ENCODE results near the gene TXLNA. TPM values are rescaled to one million over a fixed set of nuclear protein-coding genes. Genes with fewer than 3 reads are reported as not detected.
A peak's percentile ranks its signal among the peaks of the same experiment; 100 is the strongest.

Gene TXLNA
- total and polyA plus RNA-seq, 2 experiments from 2014 or later = 15.2 to 52.1 TPM

DNA sequence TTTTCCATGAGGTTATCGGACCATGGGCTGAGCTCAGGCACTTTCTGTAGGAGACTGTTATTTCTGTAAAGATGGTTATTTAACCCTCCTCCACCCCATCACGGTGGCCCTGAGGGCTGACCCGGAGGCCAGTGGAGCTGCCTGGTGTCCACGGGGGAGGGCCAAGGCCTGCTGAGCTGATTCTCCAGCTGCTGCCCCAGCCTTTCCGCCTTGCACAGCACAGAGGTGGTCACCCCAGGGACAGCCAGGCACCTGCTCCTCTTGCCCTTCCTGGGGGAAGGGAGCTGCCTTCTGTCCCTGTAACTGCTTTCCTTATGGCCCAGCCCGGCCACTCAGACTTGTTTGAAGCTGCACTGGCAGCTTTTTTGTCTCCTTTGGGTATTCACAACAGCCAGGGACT is 18.4 kb downstream of the TXLNA start (continued):
- TF ChIP-seq ZNF462 (CRISPR knock-in tag; IDR thresholded peaks at IDR 0.05) (no peak), EZH2phosphoT487 (IDR thresholded peaks at IDR 0.05; ENCODE audit: unreplicated experiment) (no peak), STAT1 (IDR thresholded peaks at IDR 0.05; ENCODE audit: unreplicated experiment) (no peak)

DNA sequence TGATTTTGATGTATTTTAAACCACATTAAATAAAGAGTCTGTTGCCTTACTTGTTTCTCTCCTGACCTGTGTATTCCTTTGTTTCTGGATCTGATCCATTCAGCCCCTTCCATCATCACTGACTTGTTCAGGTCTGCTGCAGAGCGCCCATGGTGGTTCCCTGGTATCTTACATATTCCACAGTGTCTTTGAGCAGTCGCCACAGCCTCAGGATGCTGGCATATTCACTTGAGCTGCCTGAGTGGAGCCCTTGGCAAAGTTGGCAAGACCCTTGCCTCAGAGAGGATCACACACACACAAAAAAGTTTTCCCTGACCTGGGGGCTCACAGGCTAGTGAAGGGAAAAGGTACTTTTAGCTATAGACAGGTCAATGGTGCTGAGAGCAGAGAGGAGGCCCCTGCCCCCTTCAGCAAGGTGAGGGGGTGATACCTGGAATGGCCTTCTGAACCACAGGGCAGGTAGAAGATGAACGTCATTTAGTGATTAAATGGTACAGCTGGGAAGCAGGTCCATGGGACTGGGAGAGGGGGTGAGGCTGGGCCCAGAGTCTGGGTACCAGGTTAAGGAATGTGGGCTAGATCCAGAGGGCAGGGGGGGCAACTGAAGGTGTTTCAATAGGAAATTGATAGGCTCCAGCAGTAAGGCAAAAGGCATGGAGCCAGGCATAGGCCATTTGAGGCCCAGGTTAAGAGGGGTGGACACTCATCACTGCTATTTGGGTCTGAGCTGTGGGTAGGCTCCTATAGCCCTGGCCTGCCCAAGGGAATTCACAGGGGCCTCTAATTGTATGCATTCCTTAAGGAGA is 19.0 kb downstream of the TXLNA start:
- DNase-seq (ENCODE audit: low spot score) (no peak), ATAC-seq (no peak)
- Histone ChIP-seq H3K9me2 (ENCODE audit: insufficient read depth) (no peaks in the 10 kb centered on the region), H3K4me1 (ENCODE audit: insufficient read depth) (peaks cover 28% of the 10 kb centered on the region), H2AFZ (no peak overlapping the region), H3K4me3 (no peak overlapping the region), H4K20me1 (replicated peaks; ENCODE audit: insufficient read depth) (peaks cover 4% of the 10 kb centered on the region), H3K4me2 (no peak overlapping the region), H3F3A (replicated peaks; ENCODE audit: low read depth) (peaks cover 37% of the 10 kb centered on the region; the same call in 1 of the 2 replicates), H3K36me3 (ENCODE audit: insufficient read depth) (peaks cover 26% of the 10 kb centered on the region), H3K27ac (ENCODE audit: low read depth) (no peak overlapping the region), H3K79me2 (replicated peaks; ENCODE audit: insufficient read depth) (no peaks in the 10 kb centered on the region), H3K27me3 (ENCODE audit: insufficient read depth) (peaks cover 13% of the 10 kb centered on the region)
- H3K36me3 Mint-ChIP-seq (ENCODE audit: low read depth) = peaks cover 50% of the 10 kb centered on the region
- H3K4me1 Mint-ChIP-seq = peaks cover 42% of the 10 kb centered on the region
- no peak overlapping the region for H3K27ac Mint-ChIP-seq
- peak overlapping the region; percentile 70; the same call in 1 of the 3 replicates for H3K4me3 Mint-ChIP-seq
- peaks cover 2% of the 10 kb centered on the region; the same call in 2 of the 3 replicates for H3K9me3 Mint-ChIP-seq
- peaks cover 30% of the 10 kb centered on the region for H3K27me3 Mint-ChIP-seq (ENCODE audit: insufficient read depth, low read depth, poor library complexity)
- TF ChIP-seq, protein P1, sequence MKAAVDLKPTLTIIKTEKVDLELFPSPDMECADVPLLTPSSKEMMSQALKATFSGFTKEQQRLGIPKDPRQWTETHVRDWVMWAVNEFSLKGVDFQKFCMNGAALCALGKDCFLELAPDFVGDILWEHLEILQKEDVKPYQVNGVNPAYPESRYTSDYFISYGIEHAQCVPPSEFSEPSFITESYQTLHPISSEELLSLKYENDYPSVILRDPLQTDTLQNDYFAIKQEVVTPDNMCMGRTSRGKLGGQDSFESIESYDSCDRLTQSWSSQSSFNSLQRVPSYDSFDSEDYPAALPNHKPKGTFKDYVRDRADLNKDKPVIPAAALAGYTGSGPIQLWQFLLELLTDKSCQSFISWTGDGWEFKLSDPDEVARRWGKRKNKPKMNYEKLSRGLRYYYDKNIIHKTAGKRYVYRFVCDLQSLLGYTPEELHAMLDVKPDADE (IDR thresholded peaks at IDR 0.05) = no peak
- TF ChIP-seq CREB1 (CRISPR knock-in tag; IDR thresholded peaks at IDR 0.05; ENCODE audit: low read depth) = no peak
- no peak for TF ChIP-seq ZNF462 (CRISPR knock-in tag; IDR thresholded peaks at IDR 0.05)
- TF ChIP-seq POLR2AphosphoS5 (IDR thresholded peaks at IDR 0.05; ENCODE audit: low read depth) = no peak; the same call in 1 of the 2 replicates
- no peak for TF ChIP-seq EZH2phosphoT487 (IDR thresholded peaks at IDR 0.05; ENCODE audit: unreplicated experiment)

All from GM23338 (cell line).